Right atrium auricular region (tissue), 2 donors: ENCODE data around the gene CUBN. TPM values are rescaled to one million over a fixed set of nuclear protein-coding genes. Genes with fewer than 3 reads are reported as not detected.

Experiments used
- DNase-seq: peaks from one replicate; pipeline ENCODE4 v3.0.0-alpha.2; 2019; ENCODE audit warnings: low spot score
- H3K27ac ChIP-seq, 2 donors: fragments of 200-600 bp; sonication (generic); 1 replicate in 1 of 2; 2 replicates in 1 of 2; pipeline ENCODE4 v1.5.1; 2016 to 2019
- H3K27me3 ChIP-seq, 2 donors: fragments of 200-600 bp; sonication (generic); one replicate each; pipeline versions ENCODE4 v1.5.1 to v1.6.0; 2017 to 2019
- H3K36me3 ChIP-seq: fragments of 200-600 bp; sonication (generic); one replicate; pipeline ENCODE4 v1.5.1; 2016
- H3K4me1 ChIP-seq, 2 donors: fragments of 200-600 bp; sonication (generic); one replicate each; pipeline versions ENCODE4 v1.5.1 to v1.6.0; 2017 to 2019
- H3K4me3 ChIP-seq, 2 donors: fragments of 200-600 bp; sonication (generic); 1 replicate in 1 of 2; 2 replicates in 1 of 2; pipeline ENCODE4 v1.5.1; 2017 to 2019; ENCODE audit warnings: mild to moderate bottlenecking in 1 of 2, moderate library complexity in 1 of 2
- H3K9me3 ChIP-seq, 2 donors: fragments of 200-600 bp; sonication (generic); one replicate each; pipeline ENCODE4 v1.5.1; 2019
- total RNA-seq, 2 donors: library from RNA; depleted of rRNA; stranded (reverse); fragments of >200 nt; gene quantifications; one replicate each; pipeline ENCODE4 v1.1.0, GENCODE V29; 2016
- TF ChIP-seq, protein P1 (sequence below), 2 donors: fragments of 200-600 bp; sonication (generic); IDR thresholded peaks; one replicate each; pipeline ENCODE4 v1.5.1; 2019; ENCODE audit warnings: antibody characterized with exemption in 2 of 2

The CUBN gene
- total RNA-seq, 2 donors from 2014 or later, result 0.15 to 0.94 TPM

DNA sequence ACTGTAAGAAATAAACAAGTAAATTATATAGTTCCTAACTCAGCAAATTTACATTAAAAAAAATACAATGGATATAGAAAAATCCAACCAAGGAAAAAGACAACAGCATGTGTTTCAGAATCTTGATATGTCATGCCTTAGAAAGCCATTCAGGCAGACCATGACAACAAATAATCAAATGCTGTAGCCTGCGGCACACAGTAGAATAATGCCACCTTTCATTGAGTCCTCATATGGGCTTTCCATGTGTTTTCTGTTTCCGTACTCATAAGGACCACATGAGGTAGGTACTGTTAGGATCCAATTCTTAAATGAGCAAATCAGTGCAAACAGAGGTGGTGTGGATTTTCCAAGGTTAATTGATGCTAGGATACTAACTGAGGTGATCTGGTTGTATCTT is 138.6 kb downstream of the CUBN start:
- Histone ChIP-seq H3K27me3 (no peaks in the 10 kb centered on the region), H3K9me3 (no peaks in the 10 kb centered on the region), H3K4me3 (no peak overlapping the region), H3K36me3 (no peaks in the 10 kb centered on the region), H3K27ac (no peak overlapping the region), H3K4me1 (peaks cover 0 to 40% of the 10 kb centered on the region in 2 donors)
- DNase-seq, result no peak
- TF ChIP-seq, protein P1, sequence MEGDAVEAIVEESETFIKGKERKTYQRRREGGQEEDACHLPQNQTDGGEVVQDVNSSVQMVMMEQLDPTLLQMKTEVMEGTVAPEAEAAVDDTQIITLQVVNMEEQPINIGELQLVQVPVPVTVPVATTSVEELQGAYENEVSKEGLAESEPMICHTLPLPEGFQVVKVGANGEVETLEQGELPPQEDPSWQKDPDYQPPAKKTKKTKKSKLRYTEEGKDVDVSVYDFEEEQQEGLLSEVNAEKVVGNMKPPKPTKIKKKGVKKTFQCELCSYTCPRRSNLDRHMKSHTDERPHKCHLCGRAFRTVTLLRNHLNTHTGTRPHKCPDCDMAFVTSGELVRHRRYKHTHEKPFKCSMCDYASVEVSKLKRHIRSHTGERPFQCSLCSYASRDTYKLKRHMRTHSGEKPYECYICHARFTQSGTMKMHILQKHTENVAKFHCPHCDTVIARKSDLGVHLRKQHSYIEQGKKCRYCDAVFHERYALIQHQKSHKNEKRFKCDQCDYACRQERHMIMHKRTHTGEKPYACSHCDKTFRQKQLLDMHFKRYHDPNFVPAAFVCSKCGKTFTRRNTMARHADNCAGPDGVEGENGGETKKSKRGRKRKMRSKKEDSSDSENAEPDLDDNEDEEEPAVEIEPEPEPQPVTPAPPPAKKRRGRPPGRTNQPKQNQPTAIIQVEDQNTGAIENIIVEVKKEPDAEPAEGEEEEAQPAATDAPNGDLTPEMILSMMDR (IDR thresholded peaks at IDR 0.05), result no peak

DNA sequence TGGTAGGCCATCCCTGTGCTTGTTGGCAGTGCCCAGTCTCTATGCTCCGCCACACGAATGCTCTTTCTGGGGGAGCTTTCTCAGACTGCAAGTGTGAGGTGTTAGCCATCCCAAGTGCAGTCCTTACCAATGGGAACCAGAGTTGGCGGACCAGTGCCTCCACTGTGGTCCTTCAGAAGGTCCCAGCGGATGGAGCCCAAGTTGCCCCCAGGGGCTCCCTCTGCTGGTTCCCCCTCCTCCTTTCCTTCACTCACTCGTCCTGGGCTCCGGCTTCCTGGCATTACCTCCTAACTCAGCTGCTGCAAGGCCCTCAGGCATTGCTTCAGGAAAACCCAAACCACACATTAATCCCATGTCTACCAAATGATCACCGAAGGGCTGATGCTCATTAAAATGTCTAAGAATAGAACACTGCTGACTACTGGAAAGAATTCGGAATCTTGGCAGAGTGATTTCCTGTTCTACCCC is 139.8 kb downstream of the CUBN start:
- H3K4me1 ChIP-seq, result peaks cover 0 to 32% of the 10 kb centered on the region in 2 donors
- H3K9me3 ChIP-seq, result no peaks in the 10 kb centered on the region
- H3K4me3 ChIP-seq, result no peak overlapping the region
- no peaks in the 10 kb centered on the region for H3K27me3 ChIP-seq
- TF ChIP-seq, protein P1 (IDR thresholded peaks at IDR 0.05), result no peak
- DNase-seq, result no peak
- H3K27ac ChIP-seq, result no peak overlapping the region
- no peaks in the 10 kb centered on the region for H3K36me3 ChIP-seq

DNA sequence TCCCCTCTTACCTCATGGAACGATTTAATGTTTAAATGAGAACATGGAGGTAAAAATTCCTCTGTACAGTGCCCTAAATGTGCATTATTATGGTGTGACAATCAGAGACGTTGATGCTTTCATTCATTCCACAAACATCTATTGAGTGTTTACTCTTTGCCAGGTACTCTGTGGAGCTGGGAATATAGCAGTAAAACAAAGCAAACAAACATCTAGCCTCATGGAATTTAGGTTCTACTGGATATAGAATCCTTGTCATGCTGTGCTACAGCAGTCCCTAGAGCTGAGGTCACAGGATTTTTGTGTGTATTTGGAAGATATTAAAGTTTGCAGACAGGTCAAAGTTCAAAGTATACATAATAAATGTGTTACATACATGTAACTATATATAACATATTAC is 140.7 kb downstream of the CUBN start:
- Histone ChIP-seq H3K27ac (no peak overlapping the region), H3K9me3 (no peaks in the 10 kb centered on the region), H3K4me1 (peaks cover 0 to 32% of the 10 kb centered on the region in 2 donors), H3K36me3 (no peaks in the 10 kb centered on the region), H3K4me3 (no peak overlapping the region), H3K27me3 (no peaks in the 10 kb centered on the region)
- DNase-seq, result no peak
- TF ChIP-seq, protein P1 (IDR thresholded peaks at IDR 0.05), result no peak

DNA sequence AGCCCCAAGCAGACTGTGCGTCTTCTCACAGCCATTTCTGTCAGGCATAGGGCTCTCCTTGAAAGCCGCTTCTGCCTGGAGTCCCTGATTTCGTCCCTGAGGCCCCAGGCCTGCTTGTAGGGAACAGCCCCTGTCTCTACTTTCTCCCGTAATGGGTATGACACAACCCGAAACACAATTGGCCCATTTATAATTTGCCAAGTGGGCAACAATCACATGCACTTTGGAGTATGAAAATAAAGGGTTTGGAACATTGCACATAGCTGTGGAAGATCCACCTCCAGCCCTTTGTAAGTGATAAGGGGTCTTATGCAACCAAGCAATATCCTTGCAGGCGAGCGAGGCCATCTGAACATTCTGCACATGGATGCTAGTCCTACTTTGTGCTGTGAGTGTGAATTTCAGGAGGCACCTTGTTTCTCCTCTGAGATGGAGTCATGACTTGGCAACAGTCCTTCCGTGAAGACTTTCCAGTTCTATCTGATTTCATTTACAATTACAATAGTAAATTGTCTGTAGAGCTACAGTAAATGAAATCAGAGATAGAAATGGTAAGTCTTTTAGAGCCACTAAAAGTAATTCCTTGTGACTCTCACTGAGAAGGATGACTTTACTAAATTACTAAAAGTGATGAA is 141.5 kb downstream of the CUBN start:
- Histone ChIP-seq H3K27me3 (no peaks in the 10 kb centered on the region), H3K4me3 (no peak overlapping the region), H3K9me3 (no peaks in the 10 kb centered on the region), H3K4me1 (peaks cover 0 to 29% of the 10 kb centered on the region in 2 donors), H3K27ac (peak overlapping the region; percentile 60 to 69), H3K36me3 (no peaks in the 10 kb centered on the region)
- TF ChIP-seq, protein P1 (IDR thresholded peaks at IDR 0.05), result no peak
- no peak for DNase-seq

DNA sequence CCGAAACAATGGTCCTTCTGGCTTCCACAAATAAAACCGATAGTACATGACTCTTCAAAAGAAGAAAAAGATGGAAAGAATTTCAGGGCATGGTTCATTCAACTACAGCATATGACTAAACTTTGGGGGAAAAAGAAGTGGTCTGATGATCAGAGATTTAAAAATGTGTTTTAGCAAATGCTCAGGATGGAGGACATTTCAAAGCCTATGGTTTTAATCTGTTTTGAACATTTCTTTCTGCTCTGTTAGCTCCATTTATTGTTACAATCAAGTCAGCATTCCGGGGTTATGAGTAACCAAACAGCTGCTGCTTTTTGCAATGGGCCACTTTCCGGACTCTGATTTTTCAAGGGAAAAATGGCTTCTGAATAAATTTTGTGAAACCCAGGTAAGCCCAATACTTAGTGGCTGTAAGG is 142.4 kb downstream of the CUBN start:
- no peaks in the 10 kb centered on the region for H3K9me3 ChIP-seq
- peaks cover 0 to 25% of the 10 kb centered on the region in 2 donors for H3K4me1 ChIP-seq
- no peaks in the 10 kb centered on the region for H3K36me3 ChIP-seq
- H3K4me3 ChIP-seq, result no peak overlapping the region
- no peaks in the 10 kb centered on the region for H3K27me3 ChIP-seq
- peak overlapping the region; percentile 60 to 69 for H3K27ac ChIP-seq
- DNase-seq, result no peak
- TF ChIP-seq, protein P1 (IDR thresholded peaks at IDR 0.05), result no peak
